Left renal pelvis (tissue), 4 donors: ENCODE data around the gene SLC24A3. TPM values are rescaled to one million over a fixed set of nuclear protein-coding genes. Genes with fewer than 3 reads are reported as not detected.

ENCODE experiments used
- DNase-seq, 4 donors: peaks; one replicate each; pipeline ENCODE4 v3.0.0-alpha.2; 2013; ENCODE audit warnings: low read depth in 4 of 4, low spot score in 3 of 4
- polyA plus RNA-seq, 4 donors: library from polyadenylated mRNA; unstranded; fragments of 120-200 nt; gene quantifications; one replicate each; pipeline ENCODE4 v1.2.1, GENCODE V29; 2013; ENCODE audit not compliant: insufficient read length in 4 of 4

Gene SLC24A3
- polyA plus RNA-seq, 4 donors: 4.1 to 26.8 (median 6.0) TPM

- DNase-seq: no peak
Observed at GRCh38 chr20:19269737-19270340, 57.4 kb downstream of the SLC24A3 start.

GRCh38 chr20:19271879-19272651 lies 59.6 kb downstream of the SLC24A3 start:
- DNase-seq: no peak

DNA sequence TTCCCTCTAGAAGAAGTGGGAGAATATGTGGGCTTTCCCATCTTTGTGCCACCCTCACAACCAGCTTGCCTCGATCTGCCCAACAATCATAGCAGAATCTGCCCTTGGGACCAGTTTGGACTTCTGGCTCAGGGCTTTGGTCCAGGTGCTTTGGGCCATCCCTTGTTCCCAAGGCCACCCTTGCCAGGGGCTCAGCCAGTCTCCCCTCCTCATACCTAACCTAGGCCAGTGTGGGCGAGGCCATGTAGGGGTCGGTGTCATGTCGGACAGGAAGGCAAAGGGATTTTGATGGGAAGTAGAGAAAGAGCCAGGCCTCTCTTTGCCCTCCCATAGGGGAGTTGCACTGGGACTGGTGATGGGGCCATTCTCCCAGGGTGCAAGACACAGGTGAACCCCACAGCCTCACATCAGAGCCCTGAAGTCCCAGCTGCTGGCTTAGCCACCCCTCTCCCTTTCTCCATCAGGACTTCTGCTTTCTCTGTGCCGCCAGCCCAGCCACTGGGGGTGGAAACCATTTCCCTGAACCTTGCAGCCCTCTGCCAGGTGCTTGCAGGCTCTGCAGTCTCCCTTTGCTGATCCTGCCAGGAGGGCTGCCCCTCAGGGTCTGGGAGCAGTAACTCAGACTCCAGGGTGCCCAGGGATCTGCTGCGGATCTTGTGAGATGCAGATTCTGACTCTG lies 60.7 kb downstream of the SLC24A3 start:
- no peak for DNase-seq

- no peak for DNase-seq
Observed at GRCh38 chr20:19274001-19274400, 61.6 kb downstream of the SLC24A3 start.

DNA sequence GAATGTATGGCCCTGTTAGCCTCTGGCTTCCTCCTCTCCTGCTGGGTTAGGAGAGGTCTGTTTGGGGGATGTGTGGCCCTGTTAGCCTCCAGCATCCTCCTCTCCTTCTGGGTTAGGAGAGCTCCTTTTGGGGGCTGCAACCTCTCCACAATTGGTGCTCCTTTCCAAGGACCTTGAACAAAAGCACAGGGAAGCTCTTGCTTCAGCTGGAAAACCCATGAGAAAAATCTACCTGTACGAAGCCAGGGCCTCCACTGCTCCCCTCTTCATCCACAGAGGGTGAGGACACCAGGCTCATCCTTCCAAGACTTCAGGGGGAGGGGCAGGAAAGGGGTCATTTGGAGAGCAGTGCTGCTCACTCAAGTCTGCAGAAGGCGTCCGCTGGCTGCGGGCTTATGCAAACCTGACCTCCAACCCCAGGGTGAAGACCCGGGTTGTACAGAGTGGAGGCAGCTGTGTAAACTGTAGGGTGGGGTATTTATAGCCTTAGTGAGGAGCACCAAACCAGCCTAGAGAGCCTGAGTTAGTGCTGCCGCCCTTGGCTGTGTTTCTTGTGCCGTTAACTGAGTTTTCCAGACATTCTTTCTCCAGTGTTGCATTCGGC lies 62.1 kb downstream of the SLC24A3 start:
- DNase-seq: peak in 3 of 4 donors; percentile 48 to 68 (median 50)

- no peak for DNase-seq
Observed at GRCh38 chr20:19275038-19275629, 62.7 kb downstream of the SLC24A3 start.

GRCh38 chr20:19275630-19276071 lies 63.2 kb downstream of the SLC24A3 start:
- DNase-seq: peak; percentile 70 to 79 (median 73)

GRCh38 chr20:19277381-19277780 lies 64.9 kb downstream of the SLC24A3 start:
- DNase-seq: no peak

GRCh38 chr20:19283490-19284025 lies 71.1 kb downstream of the SLC24A3 start:
- DNase-seq: no peak

- no peak for DNase-seq
Observed at GRCh38 chr20:19284400-19285178, 72.1 kb downstream of the SLC24A3 start.

- DNase-seq: no peak
Observed at GRCh38 chr20:19285436-19285835, 73.0 kb downstream of the SLC24A3 start.

DNA sequence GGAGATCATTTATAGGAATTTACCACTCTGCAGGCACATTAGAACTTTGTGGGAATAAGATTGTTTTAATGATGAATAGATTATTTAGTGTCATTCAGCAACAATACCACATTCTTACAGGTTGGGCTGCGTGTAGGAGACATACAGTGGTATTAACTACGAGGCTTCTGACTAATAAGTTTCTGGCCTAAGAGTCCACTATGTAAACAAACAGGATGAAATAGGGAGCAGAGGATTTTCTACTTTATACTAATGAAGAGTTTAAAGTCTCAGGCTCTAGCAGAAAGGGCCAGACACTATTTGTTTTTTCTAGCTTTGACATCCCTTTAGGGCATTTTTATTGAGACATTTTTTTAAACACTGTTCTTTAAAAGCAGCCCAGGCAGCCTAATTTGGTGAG lies 75.6 kb downstream of the SLC24A3 start:
- DNase-seq: no peak

DNA sequence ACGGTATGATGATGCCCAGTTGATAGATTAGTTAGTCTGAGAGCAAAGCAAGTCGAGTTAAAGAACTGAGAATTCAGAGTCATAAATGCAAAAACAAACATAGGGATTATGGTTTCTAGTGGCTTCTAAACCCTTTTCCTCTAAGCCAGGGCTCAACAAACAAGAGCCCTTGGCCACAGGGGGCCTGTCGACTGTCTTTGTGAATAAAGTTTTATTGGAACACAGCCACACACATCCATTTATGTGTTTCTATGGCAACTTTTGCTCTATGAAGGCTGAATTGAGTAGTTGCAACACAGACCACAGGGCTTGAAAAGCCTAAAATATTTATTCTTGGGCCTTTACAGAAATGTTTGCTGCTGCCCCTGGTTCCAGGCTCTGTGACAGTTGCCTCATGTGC lies 76.2 kb downstream of the SLC24A3 start:
- DNase-seq: no peak

GRCh38 chr20:19289451-19289850 lies 77.0 kb downstream of the SLC24A3 start:
- DNase-seq: no peak

DNA sequence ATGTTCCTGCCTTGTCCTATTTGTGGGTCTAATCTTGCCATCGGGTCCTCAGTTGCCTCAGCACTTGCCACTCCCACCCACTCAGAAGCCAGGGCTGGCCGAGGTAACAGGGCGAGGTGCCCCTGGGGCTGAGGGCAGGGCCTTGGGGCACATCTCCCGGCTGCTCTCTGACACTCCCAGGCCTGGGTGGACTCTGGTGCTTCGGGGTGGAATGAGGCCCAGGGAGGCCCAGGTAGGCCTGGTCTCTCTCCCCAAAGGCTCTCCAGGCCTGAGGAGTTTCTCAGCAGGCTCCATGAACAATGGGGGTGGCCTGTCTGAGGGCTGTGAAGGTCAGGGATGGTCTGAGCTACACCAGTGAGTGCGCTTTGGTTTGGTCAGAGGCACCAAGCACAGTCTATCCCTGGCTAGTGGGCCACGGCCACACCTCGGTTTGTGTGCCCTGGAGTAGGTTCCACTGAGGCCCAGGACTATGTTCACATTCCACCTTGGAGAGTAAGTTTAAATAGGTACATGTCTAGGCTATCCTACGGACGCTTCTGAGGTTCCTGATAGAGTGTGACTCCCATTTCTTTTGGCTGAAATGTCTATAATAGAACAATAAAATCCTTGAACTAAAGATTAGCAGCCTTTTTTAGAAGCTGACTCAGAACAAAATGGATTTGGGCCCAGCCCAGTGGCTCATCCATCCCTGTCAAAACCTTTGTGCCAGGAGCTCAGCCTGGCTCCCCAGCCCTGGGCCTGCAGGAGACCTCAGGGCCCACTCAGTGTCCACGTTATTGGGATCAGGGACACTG lies 78.8 kb downstream of the SLC24A3 start:
- no peak for DNase-seq

DNA sequence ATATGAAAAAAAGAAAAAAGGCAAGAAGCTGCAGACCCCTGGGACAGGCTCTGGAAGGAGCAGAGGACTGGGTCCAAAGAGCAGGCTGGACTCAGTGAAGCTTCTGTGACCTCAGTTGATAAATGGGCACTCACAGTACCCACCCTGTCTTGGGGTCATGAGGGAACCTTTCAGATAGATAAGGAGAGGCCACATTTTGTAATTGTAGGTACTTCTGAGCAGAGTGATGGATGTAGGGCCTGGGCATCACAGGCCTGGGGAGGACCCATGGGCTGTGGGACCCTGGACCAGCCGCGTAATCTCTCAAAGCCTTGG lies 79.3 kb downstream of the SLC24A3 start:
- DNase-seq: no peak

DNA sequence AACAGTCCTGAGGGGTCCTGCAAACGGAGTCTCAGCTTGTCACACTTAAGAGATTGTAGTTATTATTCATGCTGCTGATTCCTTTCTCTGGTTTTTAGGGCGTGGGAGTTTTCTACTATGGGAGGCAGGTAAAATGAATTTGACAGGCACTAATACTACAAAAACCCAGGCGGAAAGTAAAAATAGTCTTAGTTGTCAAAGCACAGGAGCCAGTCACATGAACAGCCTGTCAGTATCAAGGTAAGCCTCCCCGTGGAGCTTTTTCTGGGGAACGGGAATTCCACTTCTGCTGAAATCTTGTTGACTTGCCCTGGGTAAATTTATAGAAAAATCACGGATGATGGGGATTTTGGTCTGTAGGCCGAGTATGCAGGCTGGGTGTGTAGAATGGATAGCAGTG lies 79.8 kb downstream of the SLC24A3 start:
- DNase-seq: no peak

DNA sequence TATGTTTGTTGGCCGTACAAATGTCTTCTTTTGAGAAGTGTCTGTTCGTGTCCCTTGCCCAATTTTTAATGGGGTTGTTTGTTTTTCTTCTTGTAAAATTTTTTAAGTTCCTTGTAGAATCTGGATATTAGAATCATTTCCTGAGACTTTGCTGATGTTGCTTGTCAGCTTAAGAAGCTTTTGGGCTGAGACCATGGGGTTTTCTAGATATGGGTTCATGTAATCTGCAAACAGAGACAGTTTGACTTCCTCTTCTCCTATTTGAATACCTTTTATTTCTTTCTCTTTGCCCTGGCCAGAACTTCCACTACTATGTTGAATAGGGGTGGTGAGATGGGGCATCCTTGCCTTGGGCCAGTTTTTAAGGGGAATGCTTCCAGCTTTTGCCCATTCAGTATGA lies 82.6 kb downstream of the SLC24A3 start:
- DNase-seq: no peak

DNA sequence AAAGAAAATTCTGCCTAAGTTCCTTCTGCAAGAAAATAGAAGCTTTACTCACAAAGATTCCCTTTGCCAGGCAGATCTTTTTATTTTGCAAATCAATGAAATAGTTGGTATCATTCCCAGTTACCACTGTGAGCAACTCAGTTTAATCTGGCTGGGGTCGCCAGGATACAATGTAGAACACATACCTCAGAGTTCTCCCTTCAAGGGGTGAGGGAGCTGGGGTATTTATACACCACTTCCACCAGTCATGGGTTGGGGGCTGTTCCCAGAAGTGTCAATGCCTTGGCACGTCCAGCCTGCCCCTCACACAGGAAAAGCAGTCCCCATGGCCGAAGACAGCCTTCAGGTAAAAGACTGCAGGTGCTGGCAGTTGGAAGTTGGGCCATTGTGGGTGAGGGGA lies 86.2 kb downstream of the SLC24A3 start:
- DNase-seq: no peak
